ENCODE results near the gene TBXAS1.

The TBXAS1 gene

DNA sequence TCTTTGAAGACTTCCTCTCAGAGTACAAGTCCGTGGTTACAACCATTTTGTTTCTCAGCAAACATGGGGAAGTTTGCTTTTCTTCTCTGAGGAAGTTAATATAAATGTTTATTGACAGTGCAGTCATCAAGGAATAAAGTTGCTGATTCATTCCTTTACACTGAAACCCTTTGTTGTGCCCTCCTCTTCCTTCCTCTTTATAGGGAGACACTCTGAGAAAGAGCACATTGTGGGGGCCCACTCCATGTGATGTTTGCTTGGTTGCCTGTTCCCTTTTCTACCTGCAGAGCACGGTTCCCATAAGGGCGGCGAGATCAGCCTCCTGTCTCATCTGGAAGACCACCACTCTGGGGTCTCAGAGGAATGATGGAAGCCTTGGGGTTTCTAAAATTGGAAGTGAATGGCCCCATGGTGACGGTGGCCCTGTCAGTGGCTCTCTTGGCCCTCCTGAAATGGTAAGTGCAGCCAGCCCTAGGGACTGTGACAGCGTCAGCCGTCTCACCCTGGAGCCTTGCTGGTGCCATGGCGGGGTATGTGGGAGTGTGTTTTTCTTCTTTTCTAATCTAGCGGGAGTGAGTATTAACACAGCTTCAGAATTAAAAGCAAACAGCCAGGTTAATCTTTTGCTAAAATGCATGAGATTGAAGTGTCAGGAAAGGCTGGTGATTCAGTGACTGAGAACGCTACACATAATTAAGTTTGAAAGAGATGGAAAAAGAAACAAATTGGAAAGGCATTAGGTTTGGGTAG lies at the start of gene TBXAS1:
Gene TBXAS1 (plus strand): TSS at position 240 of the 750 bp plus-strand sequence. CDS start 127 bp downstream, at position 367.
- no peak for DNase-seq (ENCODE audit: low read depth)

DNA sequence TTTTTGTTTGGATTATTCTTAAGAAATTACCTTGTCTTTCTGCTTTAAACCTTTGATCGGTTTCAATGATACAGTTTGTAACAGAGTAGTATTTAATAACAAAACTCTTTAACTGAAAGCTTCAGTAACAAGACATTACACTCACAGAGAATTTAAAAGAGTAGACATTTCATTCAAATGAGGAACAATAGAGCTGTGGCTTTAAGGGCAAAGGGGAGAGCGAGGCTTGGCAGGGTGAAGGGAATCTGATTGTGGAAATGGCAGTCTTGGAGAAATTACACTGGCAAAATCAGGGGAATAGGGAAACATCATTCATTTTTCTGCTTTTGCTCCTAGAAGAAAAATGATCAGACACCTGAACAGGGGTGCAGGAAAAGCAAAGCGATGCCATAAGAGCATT lies 46.1 kb upstream of the TBXAS1 start:
- no peak for DNase-seq (ENCODE audit: low read depth)

DNA sequence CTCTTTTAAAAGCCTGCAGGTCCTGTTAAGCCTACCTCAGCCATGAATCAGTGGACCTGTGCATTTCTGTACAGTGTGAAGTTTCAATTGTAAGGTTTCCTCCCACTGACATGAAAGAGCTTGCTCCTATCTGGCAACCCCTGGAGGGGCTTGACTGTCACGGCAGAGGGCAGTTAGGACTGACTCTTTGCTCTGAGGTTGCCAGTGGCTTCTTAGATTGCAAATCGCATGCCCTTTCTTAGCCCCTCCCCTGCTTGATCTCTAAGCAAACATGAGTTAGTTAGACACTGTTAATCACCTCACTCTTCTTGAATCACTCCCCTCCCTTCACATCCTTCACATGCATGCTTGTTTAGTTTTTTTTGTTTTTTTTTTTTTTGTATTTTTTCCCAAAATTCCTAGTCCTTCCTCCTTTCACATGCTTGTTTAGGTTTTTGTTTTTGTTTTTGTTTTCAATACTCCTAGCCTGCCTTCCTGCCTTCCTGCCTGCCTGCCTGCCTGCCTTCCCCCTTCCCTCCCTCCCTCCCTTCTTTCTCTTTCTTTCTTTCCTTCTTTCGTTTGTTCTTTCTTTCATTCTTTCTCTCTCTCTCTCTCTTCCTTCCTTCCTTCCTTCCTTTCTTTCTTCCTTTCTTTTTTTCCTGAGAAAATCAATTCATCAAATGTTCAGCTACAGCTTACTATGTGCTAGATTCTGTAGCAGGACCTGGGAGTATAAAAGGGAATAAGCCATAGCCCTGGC lies 45.2 kb upstream of the TBXAS1 start:
- no peak for DNase-seq (ENCODE audit: low read depth)

DNA sequence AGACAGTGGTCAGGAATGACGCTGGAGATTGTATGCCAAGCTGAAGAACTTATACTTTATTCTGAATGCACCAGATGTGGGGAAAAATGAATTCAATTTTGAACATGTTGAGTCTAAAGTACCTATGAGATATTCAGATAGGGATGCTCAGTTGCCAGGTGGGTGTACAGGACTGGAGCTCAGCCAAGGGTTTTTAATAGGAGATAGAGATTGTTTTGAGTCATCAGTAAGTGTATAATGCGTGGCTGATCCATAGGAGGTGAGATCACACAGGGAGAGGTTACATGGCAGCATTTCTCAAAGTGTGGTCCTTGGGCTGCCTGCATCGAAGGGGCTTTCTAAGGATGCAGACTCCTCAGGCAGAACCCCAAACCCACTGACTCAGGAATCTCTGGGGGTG lies 44.4 kb upstream of the TBXAS1 start:
- no peak for DNase-seq (ENCODE audit: low read depth)

DNA sequence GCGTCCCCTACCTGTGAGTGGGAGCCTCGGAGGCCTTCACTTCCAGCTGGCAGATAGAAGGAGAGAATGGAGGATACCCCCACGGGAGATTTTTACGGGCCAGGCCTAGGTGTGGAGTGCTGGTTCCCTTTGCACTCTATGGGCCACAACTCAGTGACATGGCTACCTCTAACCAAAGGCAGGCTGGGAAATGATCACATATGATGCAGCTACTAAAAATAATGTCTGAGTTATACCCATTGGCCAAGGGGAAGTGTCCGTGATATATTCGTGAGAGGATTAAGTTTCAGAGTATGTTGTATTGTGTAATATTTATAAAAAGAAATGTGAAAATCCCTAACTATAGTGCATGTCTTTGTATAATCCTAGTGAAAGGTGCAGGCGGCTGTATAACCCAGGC lies 37.7 kb upstream of the TBXAS1 start:
- no peak for DNase-seq (ENCODE audit: low read depth)

DNA sequence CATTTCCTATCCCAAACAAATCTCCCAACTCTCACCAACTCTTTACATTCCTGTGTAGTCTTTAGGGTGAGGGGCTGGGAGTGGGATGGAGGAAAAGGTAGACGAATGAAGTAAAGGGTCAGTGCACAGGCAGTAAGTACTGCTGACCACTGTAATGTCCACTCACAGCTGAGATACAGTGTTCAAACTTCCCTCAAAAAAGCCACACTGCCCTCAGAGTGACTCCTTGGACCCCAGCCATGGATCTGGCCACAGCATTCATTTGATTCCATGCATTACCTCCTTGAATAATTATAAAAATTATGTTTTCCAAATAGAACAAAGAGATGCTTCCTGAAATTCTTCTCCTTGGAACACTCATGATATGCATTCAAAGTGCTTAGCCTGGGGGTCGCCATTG lies 31.5 kb upstream of the TBXAS1 start:
- DNase-seq (ENCODE audit: low read depth), result no peak

DNA sequence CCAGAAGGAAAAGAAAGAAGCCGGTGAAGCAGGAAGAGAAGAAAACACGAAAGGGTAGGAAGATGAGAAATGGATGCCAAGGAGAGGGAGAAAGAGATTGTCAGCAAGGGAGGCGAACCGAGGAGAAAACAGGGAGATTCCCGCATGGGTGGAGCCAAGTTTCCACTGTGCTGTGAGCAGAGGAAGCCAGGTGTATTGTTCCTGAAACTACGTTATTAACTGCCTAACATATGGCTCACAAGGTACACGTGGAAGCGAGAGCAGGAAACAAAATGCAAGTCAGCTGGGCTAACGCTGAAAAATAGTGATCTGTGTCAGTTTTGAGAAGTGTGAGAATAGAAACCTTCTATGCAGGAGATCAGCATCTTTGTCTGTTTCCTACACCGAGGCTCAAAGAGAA lies 30.8 kb upstream of the TBXAS1 start:
- DNase-seq (ENCODE audit: low read depth), result no peak

DNA sequence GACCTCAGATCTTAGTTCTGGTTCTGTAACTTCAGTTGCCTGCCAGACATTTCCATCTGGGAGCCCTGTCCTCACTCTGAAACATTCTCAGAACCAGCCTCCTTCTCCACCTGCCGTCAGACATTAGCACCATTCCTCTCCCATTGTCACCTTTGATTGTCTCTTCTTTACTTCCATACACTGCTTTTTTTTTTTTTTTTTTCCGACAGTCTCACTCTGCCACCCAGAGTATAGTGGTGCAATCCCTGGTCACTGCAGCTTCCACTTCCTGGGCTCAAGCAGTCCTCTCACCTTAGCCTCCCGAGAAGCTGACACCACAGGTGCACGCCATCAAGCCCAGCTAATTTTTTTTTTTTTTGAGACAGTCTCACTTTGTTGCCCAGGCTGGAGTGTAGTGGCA lies 30.2 kb upstream of the TBXAS1 start:
- no peak for DNase-seq (ENCODE audit: low read depth)

DNA sequence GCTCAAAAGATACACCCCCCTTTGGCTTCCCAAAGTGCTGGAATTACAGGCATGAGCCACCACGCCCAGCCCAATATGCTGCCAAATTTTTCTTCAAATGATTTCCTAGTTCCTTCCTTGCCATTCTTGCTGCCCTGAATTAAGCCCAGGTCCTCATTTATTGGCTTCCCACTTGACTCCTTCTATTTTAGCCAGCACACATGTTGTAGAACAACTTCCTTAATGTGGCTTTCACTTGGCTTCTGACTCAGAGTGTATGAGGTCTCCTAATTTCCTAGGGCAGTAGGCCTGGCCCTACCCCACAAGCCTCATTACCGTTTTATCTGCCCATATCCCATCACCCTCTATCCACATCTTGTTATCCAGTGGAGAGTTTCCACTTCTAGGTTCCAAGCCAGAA lies 29.5 kb upstream of the TBXAS1 start:
- no peak for DNase-seq (ENCODE audit: low read depth)

DNA sequence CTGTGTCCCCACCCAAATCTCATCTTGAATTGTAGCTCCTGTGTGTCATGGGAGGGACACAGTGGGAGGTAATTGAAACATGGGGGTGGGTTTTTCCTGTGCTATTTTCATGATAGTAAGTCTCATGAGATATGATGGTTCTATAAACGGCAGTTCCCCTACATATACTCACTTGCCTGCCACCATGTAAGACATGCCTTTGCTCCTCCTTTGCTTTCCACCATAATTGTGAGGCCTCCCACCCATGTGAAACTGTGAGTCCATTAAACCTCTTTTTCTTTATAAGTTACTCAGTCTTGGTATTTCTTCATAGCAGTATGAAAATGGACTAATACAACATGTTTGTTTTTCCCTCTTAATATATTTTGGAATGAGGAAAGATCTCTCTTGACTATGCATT lies 24.5 kb upstream of the TBXAS1 start:
- DNase-seq (ENCODE audit: low read depth), result no peak

DNA sequence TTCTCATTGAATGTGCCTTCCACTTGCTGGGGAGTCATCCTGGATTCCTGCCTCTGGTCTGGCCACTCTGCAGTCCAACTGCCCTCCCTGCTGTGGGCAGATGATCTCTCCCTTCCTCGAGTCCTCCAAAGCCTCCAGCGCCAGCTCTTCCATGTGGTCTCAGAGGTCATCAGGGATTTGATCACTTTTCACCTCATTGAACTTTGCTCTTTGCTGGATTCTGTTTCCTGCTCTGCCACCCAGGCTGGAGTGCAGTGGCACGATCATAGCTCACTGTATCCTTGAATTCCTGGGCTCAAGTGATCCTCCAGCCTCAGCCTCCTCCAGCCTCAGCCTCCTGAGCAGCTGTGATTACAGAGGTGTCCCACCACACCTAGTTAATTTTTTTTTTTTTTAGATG lies 22.1 kb upstream of the TBXAS1 start:
- no peak for DNase-seq (ENCODE audit: low read depth)

DNA sequence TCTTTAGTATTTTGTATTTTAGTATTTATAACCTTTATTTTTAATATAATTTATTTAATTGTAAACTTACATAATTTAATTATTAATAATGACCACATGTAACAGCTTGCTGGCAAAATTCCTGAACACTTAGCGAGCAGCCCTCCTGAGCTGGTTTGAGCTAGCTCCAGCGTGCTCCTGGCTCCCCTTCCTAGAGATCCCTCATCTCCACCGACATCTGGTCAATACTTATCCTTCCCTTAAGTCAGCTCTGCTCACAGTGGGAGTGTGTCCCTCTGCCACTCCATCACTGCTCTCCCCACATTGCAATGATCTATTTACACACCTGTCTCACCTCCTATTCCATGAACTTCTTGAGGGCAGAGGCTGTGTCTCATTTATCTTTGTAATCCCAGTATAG lies 20.6 kb upstream of the TBXAS1 start:
- no peak for DNase-seq (ENCODE audit: low read depth)

DNA sequence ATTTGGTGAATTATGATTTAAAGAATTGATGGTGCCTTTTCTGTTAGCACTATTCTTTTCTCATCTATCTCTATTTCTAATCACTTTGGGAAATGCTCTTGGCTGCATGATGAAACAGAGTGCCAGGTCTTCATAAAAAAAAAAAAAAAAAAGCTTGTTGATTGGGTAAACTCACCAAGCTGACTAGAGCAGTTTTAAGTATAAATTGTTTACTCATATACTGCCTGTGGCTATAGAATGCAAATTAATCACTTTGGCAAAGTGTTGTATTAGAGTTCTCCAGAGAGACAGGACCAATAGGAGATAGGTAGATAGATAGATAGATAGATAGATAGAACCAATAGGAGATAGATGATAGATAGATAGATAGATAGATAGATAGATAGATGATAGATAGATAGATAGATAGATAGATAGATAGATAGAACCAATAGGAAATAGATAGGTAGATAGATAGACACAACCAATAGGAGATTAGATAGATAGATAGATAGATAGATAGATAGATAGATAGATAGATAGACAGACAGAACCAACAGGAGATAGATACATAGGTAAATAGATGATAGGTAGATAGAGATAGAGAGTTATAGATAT lies 20.1 kb upstream of the TBXAS1 start:
- no peak for DNase-seq (ENCODE audit: low read depth)

DNA sequence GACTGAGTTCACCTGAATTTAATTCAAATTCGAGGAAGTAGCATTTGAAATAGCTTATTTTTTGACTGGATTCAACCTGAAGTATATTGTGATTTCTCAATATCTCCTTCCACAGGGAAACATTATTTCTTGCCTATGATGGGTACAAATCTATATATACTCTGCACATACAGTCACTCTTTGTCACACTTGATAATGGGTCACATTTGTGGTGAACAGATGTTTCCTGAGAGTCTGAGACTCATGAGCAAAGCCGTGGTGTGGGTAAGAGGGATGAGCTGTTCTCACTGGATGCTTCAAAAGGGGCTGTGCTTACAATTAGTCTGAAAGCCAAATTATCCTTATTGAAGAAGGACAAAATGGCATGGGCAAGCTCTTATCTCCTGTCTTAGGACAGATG lies 18.0 kb upstream of the TBXAS1 start:
- DNase-seq (ENCODE audit: low read depth), result no peak

DNA sequence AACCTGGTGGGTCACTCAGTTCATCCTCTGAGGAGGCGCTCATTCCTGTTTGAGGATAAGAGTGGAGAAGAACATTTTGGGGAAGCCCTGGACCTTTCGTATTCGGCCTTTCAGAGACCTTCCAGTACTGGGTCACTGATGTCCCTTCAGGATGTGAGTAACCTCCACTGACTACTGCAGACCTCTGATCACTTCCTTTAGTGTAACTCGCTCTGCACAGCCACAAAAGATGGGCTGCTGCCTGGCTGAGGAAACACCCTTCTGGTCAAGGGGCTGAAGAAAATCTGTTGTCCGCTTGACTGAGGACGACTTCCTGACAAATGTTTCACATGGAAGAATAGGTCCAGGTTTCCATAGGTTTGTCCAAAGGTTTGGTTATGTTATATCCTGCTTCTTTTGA lies 15.9 kb upstream of the TBXAS1 start:
- no peak for DNase-seq (ENCODE audit: low read depth)

DNA sequence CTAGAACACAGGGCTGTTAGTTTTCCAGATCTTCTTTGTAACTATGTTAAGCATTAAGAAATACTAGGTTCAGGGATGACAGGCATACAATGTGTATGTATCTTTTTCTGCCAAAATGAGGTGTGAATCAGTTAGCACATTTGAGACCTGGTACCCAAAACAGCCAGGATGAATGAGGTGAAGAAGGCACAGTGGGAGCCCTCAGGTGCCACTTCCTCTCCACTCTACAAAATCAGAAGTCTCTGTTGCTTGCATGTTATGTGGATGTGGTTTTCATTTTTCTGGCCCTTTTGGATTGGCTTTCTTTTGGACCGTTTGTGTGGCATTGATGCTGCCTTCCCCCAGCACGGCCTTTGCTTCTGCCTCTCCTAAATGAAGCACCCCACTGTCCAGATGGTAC lies 15.4 kb upstream of the TBXAS1 start:
- no peak for DNase-seq (ENCODE audit: low read depth)

DNA sequence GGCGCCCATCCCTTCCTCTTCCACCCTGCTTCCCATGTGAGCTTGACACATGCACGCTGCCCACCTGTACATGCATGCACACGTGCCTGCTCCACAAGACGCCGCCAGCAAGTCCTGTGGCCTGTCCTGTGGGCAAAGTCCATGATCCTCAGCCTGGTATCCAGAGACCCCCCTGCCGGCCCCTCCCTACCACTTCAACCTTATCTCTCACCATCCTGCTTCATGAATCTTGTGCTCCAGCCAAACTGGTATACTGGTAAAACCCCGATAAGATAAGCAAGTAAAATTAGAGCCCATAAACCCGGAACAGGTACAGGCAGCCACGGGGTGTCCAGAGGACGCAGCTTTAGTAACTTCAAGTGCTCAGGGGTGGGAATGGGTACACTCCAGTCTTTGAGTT lies 11.8 kb upstream of the TBXAS1 start:
- no peak for DNase-seq (ENCODE audit: low read depth)

DNA sequence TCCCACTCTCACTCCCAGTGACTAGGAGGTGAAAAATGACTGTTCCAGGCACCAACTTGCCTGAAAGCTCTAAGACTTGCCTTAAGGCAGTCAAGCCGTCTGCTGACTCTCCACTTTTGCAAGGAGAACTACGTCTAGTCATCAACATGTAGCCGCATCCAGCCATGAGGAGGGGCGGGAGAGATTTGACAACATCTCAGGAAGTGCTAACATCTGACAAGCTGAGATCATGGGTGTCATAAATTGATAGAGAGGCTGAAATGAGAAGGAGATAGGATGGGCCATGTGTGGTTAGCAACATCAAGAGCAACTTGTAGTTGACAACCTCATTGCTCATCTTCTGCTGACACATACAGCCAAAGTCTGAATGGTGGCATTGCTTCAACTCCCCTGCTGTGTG lies 9.0 kb upstream of the TBXAS1 start:
- DNase-seq (ENCODE audit: low read depth), result no peak

DNA sequence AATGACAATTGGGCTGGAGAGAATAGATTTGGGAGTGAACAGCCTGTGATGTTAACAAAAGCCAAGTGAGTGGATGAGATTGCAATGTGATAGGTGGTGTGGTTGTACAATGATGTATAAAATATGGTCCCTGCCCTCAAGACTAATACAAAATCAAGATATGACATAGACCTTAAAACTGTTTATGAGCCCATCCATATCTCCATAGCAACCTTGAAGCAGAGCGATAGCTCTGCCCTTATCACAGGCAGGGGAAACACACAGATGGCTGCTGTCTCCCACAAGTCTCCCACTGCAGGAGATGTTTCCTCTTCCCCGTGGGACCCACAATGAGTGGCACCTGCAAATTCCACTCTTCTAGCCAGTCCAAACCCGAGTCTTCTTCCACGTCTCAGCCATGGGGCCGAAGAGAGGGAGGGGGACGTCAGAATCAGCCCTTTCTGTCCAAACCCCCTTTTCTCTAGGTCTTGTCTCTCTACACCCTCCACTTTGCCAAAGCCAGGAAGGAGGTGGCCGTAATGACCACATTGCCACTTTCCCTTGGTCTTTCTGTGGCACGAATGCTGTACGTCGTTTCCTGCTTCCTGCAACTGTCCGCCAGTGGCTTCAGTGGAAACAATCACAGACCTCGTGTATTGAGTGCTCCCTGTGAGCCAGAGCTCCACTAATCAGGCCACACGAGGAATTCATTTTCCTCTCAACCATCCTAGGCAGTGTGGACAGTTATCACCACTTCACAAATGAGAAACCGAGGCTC lies 7.5 kb upstream of the TBXAS1 start:
- DNase-seq (ENCODE audit: low read depth), result no peak

DNA sequence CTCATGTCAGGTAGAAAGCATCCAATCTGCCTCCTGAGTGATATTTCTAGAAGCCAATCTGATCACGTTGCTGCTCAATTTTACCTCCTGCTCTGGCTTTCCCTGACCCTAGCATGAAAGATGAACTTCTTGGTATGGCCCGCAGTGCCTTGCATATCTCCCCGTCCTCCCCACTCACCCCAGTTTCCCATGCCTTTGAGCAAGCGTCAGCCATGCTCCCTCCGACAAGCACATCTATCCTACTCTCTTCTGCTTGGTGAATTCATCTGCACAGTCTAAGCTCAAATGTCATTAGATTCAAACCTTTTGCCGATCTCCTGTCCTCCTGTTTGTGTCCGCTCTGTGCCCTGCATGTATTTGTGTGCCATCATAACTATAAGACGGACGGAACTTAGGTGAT lies 6.2 kb upstream of the TBXAS1 start:
- no peak for DNase-seq (ENCODE audit: low read depth)

DNA sequence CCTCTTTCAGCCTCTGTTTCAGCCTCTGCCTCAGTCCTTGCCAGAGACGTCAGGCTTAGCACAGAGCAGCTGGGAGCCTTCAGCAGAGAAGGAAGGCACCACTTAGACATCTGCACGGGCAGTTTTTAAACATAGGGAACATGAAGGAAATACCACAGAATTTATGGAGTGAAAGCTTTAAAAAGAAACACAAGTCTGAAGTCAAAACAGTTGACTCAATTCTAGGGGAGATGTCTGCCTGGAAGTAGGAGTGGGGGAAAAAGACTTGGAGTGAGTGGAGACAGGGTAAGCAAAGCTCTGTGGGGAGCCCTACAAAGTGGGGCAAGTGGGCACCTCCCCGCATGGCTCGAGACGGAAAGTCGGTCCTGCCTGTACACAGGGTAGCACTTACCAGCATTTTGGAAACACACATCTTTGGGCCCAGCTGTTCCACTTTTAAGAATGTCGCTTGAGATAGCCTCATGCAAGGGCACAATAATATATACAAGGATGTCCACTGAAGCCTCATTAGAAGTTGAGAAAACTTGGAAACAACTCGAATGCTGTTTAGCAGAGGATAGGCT lies 5.0 kb upstream of the TBXAS1 start:
- DNase-seq (ENCODE audit: low read depth), result no peak

DNA sequence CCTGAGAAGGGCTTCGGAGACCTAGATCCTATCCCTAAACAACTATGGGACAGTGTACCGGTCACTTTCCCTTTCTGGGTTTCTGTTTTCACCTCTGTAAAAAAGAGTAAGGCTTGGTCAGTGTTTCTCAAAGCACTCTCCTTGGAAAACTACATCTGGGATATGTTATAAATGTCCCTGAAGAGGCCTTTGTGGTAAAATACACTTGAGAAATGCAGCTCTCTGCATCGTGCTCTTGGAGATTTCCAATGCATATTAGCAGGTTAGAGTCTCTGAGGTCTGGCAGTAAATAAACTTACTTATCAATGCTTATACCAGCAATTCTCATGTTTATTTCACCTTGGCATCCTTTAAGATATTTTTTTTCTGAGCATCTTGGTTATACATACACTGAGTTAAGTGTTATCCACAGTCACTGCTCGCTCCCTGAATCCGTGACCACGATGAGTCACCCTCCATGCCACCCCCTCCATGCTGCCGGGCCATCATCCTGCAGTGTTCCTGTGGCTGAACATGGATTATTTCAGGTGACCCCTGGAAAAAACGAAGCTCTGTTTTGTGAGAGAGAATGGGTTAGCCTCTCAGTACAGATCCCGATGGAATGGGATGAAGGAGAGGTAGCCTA lies 3.3 kb upstream of the TBXAS1 start:
- DNase-seq (ENCODE audit: low read depth), result no peak

Measured in stimulated activated CD8-positive, alpha-beta memory T cell treated with anti-CD3 and anti-CD28 coated beads, Interleukin-15, amount 100 ng/mL, for 1 hour (primary cell).